Measurements from ENCODE around the gene HS2ST1. TPM values are rescaled to one million over a fixed set of nuclear protein-coding genes. Genes with fewer than 3 reads are reported as not detected.

HS2ST1 gene
- total and polyA plus RNA-seq, 9 donors = 11.5 to 31.6 (median 21.8) TPM

- H3K27ac ChIP-seq = no peak overlapping the region
- no peaks in the 10 kb centered on the region for H3K27me3 ChIP-seq
- no peak overlapping the region for H3K4me3 ChIP-seq
- H3K4me1 ChIP-seq (ENCODE audit: insufficient read depth) = no peaks in the 10 kb centered on the region
- no peaks in the 10 kb centered on the region for H3K9me3 ChIP-seq
- no peaks in the 10 kb centered on the region for H3K36me3 ChIP-seq
- TF ChIP-seq EP300 (IDR thresholded peaks at IDR 0.05) (no peak), CTCF (IDR thresholded peaks at IDR 0.05) (no peak), POLR2A (IDR thresholded peaks at IDR 0.05) (no peak)
- DNase-seq = no peak
- intact Hi-C loops (cut with DNase I) = no loop called here
- 91 to 95% (median 91%) methylated on average over 2 of the region's 2 CpGs for WGBS, 3 donors
Measured at GRCh38 chr1:87140831-87141540, 226.6 kb downstream of the HS2ST1 start.

DNA sequence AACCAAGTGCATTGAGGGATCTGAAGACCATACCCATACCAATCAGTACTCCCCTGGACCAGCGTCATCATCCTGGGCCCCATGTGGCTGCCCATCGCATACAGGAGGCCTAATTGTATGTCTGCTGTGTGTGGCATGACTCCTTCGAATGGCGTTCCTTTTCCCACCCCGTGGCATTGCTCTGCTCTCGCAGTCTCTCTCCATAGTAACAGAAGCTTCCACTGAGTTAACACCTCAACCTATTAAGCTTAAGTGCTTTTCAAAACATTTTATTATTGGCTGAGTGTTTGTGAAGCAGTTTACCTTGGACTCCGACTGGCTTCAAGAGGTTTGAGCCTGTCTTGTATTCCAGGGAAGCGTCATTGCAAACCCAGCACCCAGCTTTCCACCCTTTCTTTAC lies 227.1 kb downstream of the HS2ST1 start:
- H3K36me3 ChIP-seq = no peaks in the 10 kb centered on the region
- WGBS, 3 donors = 95 to 97% (median 96%) methylated on average over 8 of the region's 8 CpGs
- intact Hi-C loops (cut with DNase I) = no loop called here
- H3K27me3 ChIP-seq = no peaks in the 10 kb centered on the region
- no peak overlapping the region for H3K27ac ChIP-seq
- H3K9me3 ChIP-seq = no peaks in the 10 kb centered on the region
- no peaks in the 10 kb centered on the region for H3K4me1 ChIP-seq (ENCODE audit: insufficient read depth)
- TF ChIP-seq POLR2A (IDR thresholded peaks at IDR 0.05) (no peak), EP300 (IDR thresholded peaks at IDR 0.05) (no peak), CTCF (IDR thresholded peaks at IDR 0.05) (no peak)
- H3K4me3 ChIP-seq = no peak overlapping the region
- DNase-seq = no peak

- Histone ChIP-seq H3K27ac (no peak overlapping the region), H3K4me1 (ENCODE audit: insufficient read depth) (no peaks in the 10 kb centered on the region), H3K4me3 (no peak overlapping the region), H3K36me3 (no peaks in the 10 kb centered on the region), H3K27me3 (no peaks in the 10 kb centered on the region), H3K9me3 (no peaks in the 10 kb centered on the region)
- 93 to 98% (median 96%) methylated on average over 3 of the region's 3 CpGs for WGBS, 3 donors
- intact Hi-C loops (cut with DNase I) = no loop called here
- no peak for DNase-seq
- no peak for TF ChIP-seq EP300 (IDR thresholded peaks at IDR 0.05)
- no peak for TF ChIP-seq CTCF (IDR thresholded peaks at IDR 0.05)
- TF ChIP-seq POLR2A (IDR thresholded peaks at IDR 0.05) = no peak
Measured at GRCh38 chr1:87143413-87144135, 229.1 kb downstream of the HS2ST1 start.

DNA sequence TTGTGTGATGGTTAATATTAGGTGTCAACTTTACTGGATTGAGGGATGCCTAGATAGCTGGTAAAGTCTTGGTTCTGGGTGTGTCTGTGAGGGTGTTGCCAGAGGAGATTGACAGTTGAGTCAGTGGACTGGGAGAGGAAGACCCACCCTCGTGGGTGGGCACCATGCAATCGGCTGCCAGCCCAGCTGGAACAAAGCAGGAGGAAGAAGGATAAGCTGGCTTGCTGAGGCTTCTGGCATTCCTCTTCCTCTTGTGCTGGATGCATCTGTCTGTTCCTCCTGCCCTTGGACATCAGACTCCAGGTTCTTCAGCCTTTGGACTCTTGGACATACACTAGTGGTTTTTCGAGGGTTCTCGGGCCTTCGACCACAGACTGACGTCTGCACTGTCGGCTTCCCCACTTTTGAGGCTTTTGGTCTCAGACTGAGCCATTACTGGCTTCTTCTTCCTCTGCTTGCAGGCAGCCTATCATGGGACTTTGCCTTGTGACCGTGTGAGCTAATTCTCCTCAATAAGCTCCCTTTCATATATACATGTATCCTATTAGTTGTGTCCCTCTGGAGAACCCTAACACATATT lies 230.0 kb downstream of the HS2ST1 start:
- DNase-seq = no peak
- Histone ChIP-seq H3K27ac (no peak overlapping the region), H3K4me3 (no peak overlapping the region), H3K9me3 (no peaks in the 10 kb centered on the region), H3K4me1 (ENCODE audit: insufficient read depth) (no peaks in the 10 kb centered on the region), H3K36me3 (no peaks in the 10 kb centered on the region), H3K27me3 (no peaks in the 10 kb centered on the region)
- intact Hi-C loops (cut with DNase I) = no loop called here
- 74 to 80% (median 77%) methylated on average over 8 of the region's 8 CpGs for WGBS, 3 donors
- no peak for TF ChIP-seq EP300 (IDR thresholded peaks at IDR 0.05)
- no peak for TF ChIP-seq CTCF (IDR thresholded peaks at IDR 0.05)
- no peak for TF ChIP-seq POLR2A (IDR thresholded peaks at IDR 0.05)

Data from ovary (tissue), 9 donors.